CD4-positive, alpha-beta T cell treated with Interleukin-21 for 1 hour (primary cell): ENCODE measurements around the gene STARD8.
"Not testable (repeated sequence)": the region's sequence is repeated elsewhere in the genome, so short reads cannot be mapped to it uniquely, and the experiment has no call there.

Experiments used
- DNase-seq: peaks from one replicate; pipeline ENCODE4 v3.0.0-alpha.2; 2020

The STARD8 gene, protein sequence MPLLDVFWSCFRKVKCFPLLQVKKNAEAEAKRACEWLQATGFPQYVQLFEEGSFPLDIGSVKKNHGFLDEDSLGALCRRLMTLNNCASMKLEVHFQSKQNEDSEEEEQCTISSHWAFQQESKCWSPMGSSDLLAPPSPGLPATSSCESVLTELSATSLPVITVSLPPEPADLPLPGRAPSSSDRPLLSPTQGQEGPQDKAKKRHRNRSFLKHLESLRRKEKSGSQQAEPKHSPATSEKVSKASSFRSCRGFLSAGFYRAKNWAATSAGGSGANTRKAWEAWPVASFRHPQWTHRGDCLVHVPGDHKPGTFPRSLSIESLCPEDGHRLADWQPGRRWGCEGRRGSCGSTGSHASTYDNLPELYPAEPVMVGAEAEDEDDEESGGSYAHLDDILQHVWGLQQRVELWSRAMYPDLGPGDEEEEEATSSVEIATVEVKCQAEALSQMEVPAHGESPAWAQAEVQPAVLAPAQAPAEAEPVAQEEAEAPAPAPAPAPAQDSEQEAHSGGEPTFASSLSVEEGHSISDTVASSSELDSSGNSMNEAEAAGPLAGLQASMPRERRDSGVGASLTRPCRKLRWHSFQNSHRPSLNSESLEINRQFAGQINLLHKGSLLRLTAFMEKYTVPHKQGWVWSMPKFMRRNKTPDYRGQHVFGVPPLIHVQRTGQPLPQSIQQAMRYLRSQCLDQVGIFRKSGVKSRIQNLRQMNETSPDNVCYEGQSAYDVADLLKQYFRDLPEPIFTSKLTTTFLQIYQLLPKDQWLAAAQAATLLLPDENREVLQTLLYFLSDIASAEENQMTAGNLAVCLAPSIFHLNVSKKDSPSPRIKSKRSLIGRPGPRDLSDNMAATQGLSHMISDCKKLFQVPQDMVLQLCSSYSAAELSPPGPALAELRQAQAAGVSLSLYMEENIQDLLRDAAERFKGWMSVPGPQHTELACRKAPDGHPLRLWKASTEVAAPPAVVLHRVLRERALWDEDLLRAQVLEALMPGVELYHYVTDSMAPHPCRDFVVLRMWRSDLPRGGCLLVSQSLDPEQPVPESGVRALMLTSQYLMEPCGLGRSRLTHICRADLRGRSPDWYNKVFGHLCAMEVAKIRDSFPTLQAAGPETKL

DNA sequence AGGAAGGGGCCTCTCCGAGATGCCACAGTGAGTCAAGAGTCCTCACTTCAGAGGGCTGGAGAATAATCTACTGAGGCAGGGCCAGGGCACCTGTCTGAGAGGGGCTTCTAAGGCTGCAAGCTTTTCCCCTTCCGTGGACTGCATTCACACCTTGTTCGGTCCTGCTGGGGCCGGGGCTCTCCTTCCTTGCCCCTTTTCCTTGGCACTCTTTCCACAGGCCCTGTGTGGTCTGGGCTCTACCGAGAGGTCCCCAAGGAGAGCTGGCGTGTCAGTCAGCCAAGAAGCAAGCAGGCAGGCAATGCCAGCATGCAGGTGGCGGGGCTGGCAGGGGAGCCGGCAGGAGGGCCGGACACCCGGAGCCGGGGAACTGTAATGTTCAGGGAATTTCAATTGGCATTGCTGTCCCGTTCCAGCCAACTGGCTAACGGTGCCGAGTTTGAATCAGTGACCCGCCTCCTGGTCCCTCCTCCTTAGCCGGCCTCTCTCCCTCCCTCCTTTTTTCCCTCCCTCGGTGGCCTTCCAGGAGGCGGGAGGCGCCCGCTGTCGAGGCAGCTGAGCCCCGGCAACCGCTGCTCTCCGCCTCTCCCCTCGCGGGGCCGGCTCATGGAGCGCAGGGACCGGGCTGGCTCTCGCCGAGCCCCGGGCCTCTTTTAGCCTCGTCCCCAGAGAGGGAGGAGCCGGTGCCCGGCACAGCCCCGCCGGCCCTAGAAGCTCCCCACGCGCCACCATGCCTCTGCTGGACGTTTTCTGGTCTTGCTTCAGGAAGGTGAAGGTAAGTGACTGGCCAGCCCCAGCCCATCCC, at the start of gene STARD8:
Gene STARD8, plus strand, starts transcription at position 511 of the 802 bp plus-strand sequence. Its CDS starts 217 bp downstream, at position 728.
- DNase-seq, result no peak

- no peak for DNase-seq
Observed at GRCh38 chrX:68598841-68599240, 48.6 kb upstream of the STARD8 start.

DNA sequence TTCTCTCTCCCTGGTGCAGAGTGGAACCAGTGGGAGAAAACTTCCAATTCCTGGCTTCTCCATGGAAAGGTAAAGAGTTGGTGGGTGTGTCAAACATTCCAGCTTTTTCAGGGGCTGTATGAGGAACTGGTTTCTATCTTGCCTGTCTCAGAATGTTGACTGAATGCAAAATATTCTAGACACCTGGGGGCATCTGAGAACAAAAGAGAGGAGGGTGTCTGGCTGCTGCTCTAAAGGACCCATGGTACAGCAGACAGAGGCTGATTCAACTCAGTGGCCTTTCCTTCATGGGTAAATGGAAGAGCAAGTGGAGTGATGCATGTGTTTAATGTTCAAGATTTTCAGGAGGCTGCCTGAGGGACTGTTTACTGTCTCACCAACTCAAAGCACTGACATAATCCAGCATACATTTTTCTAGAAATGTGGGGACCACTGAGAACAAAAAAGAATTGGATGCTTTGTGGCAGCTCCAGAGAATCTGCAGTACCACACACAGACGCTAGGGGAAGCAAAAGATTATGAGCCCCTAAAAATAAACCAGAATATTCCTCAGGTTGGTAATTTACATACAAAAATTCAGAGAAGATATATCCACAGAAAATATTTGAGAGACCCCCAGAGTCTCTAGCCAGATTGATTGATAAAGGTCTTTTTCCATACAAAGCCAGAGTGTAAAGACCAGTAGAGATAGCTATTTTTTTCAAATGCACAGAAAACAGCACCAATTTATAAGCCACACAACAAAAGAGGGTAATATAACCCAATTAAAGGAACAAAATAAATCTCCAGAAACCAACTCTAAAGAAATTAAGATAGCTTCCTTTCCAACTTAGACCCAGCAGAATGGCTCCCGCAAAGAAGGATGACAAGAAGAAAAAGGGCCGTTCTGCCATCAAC, 48.0 kb upstream of the STARD8 start:
- no peak for DNase-seq

- not testable (repeated sequence) for DNase-seq
Observed at GRCh38 chrX:68604216-68604615, 43.2 kb upstream of the STARD8 start.

DNA sequence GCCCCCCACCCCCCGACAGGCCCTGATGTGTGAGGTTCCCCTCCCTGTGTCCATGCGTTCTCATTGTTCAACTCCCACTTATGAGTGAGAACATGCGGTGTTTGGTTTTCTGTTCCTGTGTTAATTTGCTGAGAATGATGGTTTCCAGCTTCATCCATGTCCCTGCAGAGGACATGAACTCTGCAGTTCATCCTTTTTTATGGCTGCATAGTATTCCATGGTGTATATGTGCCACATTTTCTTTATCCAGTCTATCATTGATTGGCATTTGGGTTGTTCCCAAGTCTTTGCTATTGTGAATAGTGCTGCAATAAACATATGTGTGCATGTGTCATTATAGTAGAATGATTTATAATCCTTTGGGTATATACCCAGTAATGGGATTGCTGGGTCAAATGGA, 32.7 kb upstream of the STARD8 start:
- DNase-seq, result not testable (repeated sequence)

- no peak for DNase-seq
Observed at GRCh38 chrX:68627986-68628385, 19.5 kb upstream of the STARD8 start.

- DNase-seq, result not testable (repeated sequence)
Observed at GRCh38 chrX:68629936-68630335, 17.5 kb upstream of the STARD8 start.

GRCh38 chrX:68631336-68631735, 16.1 kb upstream of the STARD8 start:
- DNase-seq, result no peak

- DNase-seq, result no peak
Observed at GRCh38 chrX:68632491-68632890, 15.0 kb upstream of the STARD8 start.

GRCh38 chrX:68633981-68634380, 13.5 kb upstream of the STARD8 start:
- no peak for DNase-seq

DNA sequence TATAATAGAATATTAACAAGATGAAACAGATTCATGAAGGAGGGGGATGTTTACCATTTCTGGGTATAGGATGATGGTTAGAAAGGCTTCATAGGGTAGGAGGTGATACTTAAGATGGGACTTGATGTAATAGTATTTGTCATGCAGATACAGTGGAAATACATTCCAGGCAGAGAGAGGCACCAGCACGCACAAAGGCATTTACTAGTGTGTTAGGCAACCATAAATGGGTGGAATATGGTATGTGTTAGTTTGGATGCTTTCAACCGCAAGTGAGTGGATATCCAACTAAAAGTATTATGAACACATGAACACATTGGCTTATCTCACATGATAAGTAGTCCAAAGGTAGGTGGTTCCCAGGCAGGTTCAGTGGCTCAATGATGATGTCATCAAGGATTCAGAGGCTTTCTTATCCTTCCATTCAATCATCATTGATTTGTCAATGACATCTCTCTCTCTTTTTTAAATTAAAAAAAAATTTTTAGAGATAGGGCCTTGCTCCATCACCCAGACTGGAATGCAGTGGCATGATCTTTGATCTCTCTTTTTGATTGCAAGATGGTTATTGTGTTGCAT, 12.7 kb upstream of the STARD8 start:
- no peak for DNase-seq

- no peak for DNase-seq
Observed at GRCh38 chrX:68640661-68641060, 6.8 kb upstream of the STARD8 start.

- no peak for DNase-seq
Observed at GRCh38 chrX:68644861-68645260, 2.6 kb upstream of the STARD8 start.

GRCh38 chrX:68646421-68646820, 1.0 kb upstream of the STARD8 start:
- no peak for DNase-seq

GRCh38 chrX:68648960-68649359, 1.5 kb downstream of the STARD8 start:
- no peak for DNase-seq

GRCh38 chrX:68650491-68650890, 3.0 kb downstream of the STARD8 start:
- no peak for DNase-seq

DNA sequence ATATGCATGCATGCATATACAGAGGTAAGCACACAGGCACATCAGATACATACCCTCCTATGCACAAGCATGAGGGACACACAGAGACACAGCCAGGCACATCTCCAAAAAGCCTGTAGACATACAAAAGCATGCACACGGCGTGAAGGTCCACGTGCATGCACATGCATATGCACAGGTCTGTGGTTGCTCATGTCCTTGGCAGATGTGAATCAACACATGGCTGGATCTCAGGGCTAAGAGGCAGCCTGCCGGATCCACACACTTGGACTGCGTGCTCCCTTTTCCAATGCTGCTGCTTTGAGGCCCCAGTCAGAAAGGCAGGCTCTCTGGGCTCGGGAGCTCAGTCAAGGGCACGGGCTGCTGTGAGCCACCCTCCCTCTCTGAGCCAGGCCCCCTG, 3.6 kb downstream of the STARD8 start:
- DNase-seq, result no peak

GRCh38 chrX:68652326-68653170, 5.1 kb downstream of the STARD8 start:
- DNase-seq, result no peak

DNA sequence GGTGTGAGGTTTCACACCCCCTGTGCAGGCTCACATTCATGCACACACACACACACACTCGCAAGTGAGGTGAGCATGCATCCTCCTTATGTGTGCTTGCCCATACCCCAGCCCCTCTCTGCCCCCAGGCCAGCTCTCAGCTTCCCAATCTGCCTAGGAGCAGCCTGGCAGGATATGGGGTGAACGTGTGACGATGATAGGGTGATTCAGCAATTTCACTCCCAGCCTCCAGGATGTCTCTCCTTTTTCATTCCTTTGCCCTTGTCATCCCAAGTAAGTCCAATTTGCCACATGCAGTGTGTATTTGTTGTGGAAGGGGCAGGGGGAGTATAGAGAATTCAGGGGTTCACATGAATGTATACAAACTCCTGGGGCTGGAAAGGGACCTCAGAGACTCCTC, 7.2 kb downstream of the STARD8 start:
- DNase-seq, result no peak

- DNase-seq, result not testable (repeated sequence)
Observed at GRCh38 chrX:68656473-68656872, 9.0 kb downstream of the STARD8 start.
